AG08395 (cell line): Measurements from ENCODE around the gene C17orf67.
"Not testable (repeated sequence)": the region's sequence is repeated elsewhere in the genome, so short reads cannot be mapped to it uniquely, and the experiment has no call there.

ENCODE experiments used
- DNase-seq: peaks from one replicate; pipeline ENCODE4 v3.0.0; 2012; ENCODE audit warnings: mixed read lengths, low spot score

Gene C17orf67

DNA sequence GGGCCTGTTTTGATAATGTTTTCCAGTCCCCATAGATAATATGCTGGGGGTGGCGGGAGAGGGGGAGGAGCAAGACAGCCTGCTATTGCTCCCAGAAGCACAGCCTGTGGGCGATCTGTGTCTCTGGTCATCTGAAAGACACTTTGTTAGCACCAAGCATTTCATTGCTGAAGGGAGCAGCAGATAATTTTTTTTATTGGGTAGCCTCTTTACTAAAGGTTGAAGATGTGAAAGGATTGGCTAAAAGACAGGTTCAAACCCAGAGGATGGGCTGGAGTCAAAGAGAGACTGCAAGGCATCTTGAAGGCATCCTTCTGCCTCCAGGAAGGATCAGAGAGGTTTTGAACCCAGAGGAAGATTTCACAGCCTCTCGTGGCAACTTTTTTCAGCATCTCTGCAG is 60.6 kb downstream of the C17orf67 start:
- DNase-seq, result no peak

DNA sequence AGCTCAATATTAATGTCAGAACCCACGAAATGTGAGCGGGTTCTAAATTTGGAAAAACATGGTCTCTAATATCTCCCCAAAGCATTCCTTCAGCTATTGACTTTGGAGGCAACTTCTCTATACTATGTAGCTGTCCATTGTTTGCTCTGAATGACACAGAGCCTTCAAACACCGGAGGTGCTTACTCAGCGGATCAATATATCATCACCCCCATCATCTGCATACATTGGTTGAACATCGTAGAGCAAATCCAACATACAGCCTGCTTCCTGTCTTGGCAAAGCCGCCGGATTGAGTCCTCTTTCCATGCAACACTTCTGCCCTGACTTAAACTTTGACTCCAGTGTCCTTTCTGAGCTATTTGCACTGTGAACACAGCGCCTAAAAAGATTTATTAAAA is 61.3 kb downstream of the C17orf67 start:
- no peak for DNase-seq

DNA sequence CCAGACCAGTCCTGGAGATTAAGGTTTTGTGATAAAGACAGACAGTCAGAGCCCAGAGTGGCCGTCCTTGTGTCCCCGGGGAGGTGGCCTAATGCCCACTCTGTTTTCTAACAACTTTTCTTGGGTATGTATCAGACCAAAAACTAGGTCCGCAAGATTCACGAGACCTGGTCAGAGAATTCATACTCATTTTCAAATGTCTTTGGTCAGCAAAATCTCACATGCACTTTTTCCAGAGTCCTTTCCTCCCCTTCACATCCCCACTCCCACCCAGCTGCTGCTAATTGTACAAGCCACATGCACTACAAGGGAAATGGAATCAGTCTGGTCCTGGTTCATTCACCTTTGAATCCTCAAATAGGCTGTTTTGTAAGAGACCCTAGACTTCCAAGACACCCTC is 61.7 kb downstream of the C17orf67 start:
- no peak for DNase-seq

- no peak for DNase-seq
Measured at GRCh38 chr17:56771563-56771962, 62.2 kb downstream of the C17orf67 start.

GRCh38 chr17:56770427-56770826 is 63.3 kb downstream of the C17orf67 start:
- no peak for DNase-seq

- DNase-seq, result no peak
Measured at GRCh38 chr17:56765449-56765848, 68.3 kb downstream of the C17orf67 start.

- DNase-seq, result no peak
Measured at GRCh38 chr17:56762988-56763387, 70.7 kb downstream of the C17orf67 start.

- no peak for DNase-seq
Measured at GRCh38 chr17:56762144-56762543, 71.6 kb downstream of the C17orf67 start.

- no peak for DNase-seq
Measured at GRCh38 chr17:56761387-56761786, 72.3 kb downstream of the C17orf67 start.

- not testable (repeated sequence) for DNase-seq
Measured at GRCh38 chr17:56757611-56758010, 76.1 kb downstream of the C17orf67 start.

- DNase-seq, result peak; percentile 90
Measured at GRCh38 chr17:56756536-56756935, 77.2 kb downstream of the C17orf67 start.

- DNase-seq, result no peak
Measured at GRCh38 chr17:56755310-56755709, 78.4 kb downstream of the C17orf67 start.

DNA sequence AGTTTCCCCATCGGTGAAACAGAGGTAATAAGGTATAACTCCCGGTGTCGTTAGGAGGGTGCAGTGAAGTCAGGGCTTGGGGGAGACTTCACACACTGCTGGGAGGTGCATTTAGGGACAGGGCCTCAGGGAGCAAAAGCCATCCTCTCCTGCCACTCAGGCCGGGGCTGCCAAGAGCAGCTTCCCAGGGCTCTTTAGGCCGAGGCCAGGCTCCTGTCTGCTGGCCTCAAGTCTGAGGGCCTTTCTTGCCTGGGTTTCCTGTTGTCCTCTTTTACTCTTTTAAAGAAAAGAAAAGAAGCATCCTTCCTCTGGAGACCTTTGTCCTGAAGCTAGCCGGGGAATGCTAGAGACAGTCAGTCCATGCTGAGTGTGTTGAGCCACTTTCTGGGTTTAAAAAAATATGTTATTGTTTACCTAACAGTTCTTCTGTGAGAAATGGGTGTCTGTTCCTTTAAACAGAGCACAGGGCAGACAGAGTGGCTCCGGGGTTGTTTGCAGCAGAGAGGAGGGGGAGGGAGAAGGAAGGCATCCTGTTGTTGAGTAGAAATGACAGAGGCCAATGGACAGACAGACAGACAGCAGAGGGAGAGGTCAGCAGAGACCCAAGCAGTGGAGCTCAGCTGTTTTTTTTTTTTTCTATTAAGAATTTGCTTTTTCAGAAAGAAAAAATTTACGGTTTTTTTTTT is 79.1 kb downstream of the C17orf67 start:
- peak; percentile 69 for DNase-seq

- DNase-seq, result no peak
Measured at GRCh38 chr17:56752263-56752836, 81.4 kb downstream of the C17orf67 start.

DNA sequence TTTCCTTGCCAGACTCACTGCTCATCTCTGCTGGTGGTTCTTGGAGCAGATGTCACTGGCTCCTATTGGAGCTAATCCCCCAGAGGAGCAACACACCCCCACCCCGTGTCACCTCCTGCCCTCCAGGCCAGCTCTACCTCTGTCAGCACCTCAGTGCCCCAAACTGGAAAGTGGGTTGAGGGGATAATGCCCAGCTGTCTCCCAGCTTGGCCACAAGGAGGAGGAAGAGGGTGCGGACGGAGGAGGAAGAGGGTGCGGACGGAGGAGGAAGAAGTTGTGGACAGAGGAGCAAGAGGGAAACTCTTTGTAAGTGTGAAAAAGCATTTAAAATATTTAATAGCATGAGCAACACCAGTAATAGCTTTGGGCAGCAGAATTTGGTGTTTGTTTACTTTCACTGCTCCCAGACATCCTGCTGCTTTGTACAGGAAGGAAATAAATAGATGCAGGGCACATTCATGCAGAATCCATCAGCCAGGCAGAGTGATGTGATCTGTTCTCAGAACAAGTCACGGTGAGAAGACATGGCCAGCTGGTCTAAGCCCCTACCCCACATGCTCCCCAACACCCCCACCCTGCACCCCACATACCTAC is 82.5 kb downstream of the C17orf67 start:
- no peak for DNase-seq

DNA sequence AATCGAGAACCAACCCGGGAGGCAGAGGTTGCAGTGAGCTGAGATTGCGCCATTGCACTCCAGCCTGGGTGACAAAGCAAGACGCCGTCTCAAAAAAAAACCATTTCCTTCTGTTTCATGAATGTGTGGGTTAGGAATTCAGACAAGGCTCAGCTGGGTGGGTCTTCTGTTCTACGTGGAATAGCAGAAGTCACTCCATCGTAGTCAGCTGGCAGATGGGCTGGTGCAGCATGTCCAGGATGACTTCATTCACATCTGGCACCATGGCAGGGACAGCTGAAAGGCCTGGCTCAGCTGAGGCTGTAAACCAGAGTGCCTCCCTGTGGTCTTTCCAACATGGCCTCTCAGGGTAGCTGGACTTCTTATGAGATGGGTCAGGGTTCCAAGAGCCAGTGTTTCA is 89.0 kb downstream of the C17orf67 start:
- no peak for DNase-seq

GRCh38 chr17:56742601-56743000 is 91.1 kb downstream of the C17orf67 start:
- no peak for DNase-seq
